Measurements from ENCODE around the gene VAC14.
"Not testable (repeated sequence)": the region's sequence is repeated elsewhere in the genome, so short reads cannot be mapped to it uniquely, and the experiment has no call there.

VAC14 gene

DNA sequence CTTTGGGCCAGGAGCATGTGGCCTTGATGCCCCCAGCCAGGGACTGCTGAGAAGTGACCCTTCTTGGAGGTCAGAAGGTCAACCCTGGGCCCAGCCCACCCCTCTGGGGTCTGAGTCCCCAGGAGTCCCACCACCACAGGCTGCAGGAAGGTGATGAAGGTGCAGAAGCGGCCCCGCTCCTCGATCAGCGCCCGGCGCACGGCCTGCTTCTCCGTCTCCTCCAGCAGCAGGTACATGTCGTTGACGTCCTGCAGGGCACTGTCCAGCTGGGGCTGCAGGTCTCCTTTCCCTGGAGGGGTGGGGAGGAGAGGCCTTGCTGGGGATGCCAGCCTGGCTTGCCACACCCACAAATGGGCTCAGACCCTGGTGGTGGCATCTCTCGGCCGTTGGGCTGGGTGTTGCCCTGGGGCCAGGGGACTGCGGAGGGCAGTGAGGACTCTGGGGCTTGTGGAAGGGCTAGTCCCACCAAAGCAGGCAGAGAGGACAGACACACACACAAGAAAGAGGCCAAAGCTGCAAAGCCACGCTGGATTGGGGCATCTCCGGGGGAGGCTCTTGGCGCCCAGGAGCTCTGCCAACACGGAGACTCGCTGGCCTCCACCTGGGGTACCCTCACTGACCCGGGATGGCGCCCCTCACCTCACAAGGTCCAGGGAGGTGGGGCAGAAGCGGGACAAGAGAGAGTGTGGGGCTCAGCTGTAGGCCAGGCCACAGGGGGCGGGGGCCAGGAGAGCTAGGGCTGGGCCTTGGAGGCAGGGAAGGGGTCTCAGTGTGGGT is 122.6 kb downstream of the VAC14 start:
- DNase-seq, result no peak

DNA sequence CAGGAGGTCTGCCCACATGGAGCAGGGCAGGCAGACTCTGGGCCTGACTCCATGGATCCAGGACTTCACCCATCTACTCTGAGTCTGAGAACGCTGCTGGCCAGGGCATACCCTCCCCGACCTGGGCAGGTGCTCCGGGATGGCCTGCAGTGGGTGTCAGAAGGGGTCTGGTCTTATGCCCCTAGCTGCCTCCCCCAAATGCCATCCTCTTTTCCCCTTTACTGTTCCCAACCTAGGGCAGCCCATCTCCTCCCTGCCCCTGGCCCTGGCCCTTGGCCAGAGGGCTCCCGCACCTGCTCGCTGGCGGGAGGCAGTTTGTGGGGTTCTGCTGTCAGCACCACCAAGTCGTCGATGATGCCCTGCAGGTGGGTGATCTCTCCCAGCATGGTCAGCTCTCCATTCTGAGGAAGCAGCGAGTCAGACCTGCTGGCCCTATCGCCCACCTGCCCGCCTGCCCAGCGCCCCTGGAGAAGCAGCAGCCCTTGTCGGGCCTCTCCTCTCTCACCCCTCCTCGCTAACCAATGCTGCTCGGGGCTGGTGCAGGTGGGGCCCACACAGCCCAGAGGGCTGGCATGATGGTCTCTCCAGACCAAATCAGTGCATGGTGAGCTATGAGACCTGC is 123.3 kb downstream of the VAC14 start:
- no peak for DNase-seq

DNA sequence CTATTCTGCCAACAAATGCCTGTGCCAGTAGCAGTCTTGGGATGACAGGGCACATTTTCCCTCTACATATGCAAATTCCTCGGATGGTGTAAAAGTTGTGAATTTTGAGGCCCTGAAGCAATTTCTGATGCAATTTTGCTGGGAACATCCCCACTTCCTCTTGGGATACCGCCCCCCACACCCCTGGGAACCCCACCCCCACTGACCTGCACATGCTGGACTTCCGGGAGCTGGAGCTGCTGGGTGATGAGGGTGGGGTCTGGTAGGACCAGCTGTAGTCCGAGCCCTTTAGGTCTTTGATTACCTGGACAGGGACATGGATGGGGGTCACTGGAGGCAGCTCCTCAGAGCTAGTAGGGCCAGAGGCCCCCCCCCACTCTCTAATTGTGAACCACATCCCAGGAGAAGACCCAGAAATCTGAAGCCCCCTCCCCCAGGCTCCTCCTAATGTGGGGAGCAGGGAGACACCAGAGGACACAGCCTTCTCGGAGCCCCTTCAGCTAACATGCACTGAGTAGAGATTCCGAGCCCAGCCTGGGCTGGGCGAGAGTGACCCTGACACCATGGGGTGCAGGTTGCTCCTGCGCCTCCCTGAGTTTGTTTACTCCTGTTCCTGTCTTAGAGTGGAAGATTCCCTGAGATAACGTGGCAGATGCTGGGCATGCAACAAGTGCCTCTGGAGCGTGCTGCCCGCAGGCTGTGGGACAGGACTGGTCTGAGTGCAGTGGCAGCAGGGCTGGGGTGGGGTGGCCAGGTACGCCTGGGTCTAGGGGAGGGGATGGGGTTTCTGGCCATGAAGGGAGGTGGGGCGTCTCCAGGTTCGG is 124.1 kb downstream of the VAC14 start:
- DNase-seq, result no peak

GRCh38 chr16:70675851-70676513 is 125.0 kb downstream of the VAC14 start:
- no peak for DNase-seq

DNA sequence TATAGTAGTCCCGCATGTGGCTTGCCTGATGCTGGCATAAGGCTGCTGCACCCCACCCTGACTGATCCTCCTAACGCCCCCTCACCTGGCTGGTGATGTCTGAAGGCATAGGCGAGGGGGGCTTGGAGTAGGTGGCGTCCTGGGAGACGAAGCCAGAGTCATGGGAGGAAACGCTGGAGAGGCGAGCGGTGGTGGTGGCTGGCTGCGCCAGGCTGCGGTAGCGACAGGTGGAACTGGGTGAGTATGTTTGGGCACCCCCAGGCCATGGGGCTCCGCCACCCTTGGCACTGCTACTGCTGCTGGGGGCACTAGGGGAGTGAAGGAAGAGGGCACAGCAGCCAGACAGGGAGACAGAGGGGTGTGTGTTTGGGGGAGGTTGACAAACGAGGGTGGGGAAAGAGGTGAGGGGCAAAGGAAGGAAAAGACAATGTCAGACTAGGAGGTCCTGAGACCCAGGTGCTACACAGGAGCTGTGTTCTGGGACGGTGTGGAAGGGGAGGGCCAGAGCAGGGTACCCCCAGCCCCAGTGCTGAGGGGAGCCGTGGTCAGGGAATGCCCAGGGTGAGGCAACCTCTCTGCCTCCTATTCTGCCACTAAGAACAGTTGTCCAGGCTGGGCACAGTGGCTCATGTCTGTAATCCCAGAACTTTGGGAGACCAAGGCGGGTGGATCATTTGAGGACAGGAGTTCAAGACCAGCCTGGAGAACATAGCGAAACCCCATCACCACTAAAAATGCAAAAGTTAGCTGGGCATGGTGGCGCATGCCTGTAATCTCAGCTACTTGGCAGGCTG is 126.5 kb downstream of the VAC14 start:
- DNase-seq, result no peak

- DNase-seq, result not testable (repeated sequence)
Measured at GRCh38 chr16:70670938-70671337, 130.0 kb downstream of the VAC14 start.

DNA sequence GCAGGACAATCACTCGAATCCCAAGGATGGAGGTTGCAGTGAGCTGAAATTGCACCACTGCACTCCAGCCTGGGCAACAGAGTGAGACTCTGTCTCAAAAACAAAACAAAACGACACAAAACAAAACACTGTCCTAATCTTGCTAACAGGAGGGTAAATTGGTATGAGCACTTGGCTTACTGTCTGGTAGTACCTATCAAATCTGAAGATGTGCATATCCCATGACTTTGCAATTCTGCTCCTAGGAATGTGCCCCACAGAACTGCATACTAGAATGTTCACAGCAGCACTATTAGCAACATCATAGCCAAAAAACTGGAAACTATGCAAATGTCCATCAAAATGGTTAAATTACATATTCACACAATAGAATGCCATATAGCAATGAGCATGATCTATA is 130.8 kb downstream of the VAC14 start:
- DNase-seq, result no peak

- DNase-seq, result no peak
Measured at GRCh38 chr16:70665806-70666735, 134.9 kb downstream of the VAC14 start.

- peak; percentile 36 for DNase-seq
Measured at GRCh38 chr16:70665113-70665694, 135.8 kb downstream of the VAC14 start.

DNA sequence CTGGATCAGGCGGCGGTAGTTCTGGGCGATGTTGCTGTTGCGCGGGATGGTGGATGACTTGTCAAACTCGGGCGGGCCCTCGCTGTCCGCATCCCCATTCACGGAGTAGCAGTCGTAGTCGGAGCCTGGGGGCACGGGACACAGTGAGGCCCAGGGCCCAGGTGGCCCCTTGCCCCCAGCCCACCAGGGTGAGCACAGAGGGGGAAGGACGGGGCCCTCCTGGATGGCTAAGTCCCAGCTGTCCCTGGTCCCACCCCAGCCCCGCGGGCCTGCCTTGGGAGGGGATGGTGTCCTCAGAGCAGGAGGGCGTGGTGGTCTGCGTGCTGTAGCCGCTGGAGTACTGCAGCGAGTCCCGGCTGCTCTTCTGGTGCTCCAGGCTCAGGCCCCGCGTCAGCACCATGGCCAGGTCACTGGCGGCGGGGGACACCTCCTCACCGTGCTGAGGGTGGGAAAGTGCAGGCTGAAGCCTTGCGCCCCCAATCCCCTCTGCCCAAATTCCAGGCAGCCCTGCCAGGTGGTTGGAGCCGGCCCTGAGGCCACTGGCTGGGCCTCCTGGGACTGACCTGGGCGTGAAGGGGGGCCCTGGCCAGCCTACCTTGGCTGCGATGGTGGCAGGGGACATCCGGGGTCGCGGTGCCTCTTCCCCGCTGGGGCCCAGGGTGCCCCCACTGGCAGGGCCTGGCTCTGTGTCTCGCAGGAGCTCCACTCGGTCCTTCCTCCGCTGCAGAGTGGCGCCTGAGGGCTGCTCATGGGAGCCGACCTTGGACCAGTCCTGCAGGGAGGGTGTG is 136.4 kb downstream of the VAC14 start:
- peak; percentile 54 for DNase-seq

GRCh38 chr16:70663524-70664324 is 137.2 kb downstream of the VAC14 start:
- peak; percentile 46 for DNase-seq

DNA sequence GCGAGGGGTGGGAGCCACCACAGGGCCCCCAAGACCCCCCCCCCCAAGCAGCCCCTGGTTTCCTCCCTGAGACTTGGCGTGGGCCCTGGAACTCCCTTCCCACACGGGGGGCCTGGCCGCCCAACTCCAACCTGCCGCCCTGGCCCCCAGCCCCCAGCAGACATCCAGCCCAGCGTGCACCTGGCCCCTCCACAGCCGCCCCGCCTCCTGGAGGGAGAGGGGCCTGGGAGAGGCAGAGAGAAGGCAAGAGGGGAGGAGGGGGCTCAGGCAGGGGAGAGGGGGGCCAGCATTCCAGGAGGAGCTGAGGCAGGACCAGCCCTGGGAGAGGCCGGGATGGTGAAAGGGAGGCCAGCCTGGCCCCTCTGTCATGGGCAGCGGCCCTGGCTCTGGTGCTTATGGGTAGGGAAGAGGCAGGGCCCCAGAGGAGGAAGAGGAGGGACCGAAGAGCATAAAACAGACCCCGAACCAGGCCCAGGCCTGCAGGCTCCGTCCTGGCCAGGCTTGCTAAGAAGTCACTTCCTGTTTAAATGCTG is 137.9 kb downstream of the VAC14 start:
- peak; percentile 54 for DNase-seq

DNA sequence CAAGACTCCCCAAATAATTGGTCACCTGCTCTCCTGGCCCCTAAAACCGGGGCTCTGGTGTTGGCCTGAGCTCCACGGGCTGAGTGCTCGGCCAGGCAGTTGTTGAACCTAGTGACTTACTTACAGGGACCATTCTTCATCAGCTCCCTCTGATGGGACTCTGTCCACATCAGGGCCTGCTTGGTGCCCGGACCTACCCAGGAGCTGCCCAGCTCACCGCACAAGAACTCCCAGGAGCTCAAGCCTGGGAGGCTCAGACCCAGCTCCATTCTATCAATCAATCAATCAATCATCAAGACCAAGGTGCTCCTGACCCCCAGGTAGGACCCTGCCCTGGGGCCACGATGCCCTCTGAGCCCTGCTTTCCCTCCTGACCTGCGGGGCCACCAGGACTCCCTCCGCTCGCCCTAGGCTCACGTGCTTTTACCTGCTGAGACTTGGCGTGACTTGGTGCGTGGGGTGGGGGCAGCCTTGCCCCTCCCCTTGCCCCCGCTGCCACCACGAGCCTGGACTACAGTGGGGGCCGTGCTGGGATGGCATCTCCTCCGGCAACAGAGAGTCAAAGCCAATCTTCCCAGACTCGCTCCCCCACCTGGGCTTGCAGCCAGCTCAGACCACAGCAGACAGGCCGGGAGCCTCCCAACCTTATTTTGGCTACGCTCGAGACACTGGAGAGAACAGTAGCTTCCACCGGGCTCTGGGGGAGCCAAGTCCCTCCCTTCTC is 138.9 kb downstream of the VAC14 start:
- DNase-seq, result no peak

GRCh38 chr16:70661534-70661917 is 139.4 kb downstream of the VAC14 start:
- DNase-seq, result peak; percentile 29

- no peak for DNase-seq
Measured at GRCh38 chr16:70660672-70661350, 140.1 kb downstream of the VAC14 start.

DNA sequence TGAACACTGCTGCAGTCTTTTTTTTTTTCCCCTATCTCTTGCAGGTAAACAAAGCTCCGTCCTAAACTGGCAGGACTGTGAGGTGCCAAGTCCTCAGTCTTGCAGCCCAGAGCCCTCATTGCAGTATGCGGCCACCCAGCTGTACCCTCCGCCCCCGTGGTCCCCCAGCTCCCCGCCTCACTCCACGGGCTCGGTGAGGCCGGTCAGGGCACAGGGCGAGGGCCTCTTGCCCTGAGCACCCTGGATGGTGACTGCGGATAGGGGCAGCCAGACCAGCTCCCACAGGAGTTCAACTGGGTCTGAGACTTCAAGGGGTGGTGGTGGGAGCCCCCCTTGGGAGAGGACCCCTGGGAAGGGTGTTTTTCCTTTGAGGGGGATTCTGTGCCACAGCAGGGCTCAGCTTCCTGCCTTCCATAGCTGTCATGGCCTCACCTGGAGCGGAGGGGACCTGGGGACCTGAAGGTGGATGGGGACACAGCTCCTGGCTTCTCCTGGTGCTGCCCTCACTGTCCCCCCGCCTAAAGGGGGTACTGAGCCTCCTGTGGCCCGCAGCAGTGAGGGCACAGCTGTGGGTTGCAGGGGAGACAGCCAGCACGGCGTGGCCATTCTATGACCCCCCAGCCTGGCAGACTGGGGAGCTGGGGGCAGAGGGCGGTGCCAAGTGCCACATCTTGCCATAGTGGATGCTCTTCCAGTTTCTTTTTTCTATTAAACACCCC is 140.8 kb downstream of the VAC14 start:
- no peak for DNase-seq

GRCh38 chr16:70659546-70659945 is 141.4 kb downstream of the VAC14 start:
- no peak for DNase-seq
